ENCODE results near the gene SBNO1.
"Not testable (repeated sequence)": the region's sequence is repeated elsewhere in the genome, so short reads cannot be mapped to it uniquely, and the experiment has no call there.

The SBNO1 gene

GRCh38 chr12:123364532-123365024 lies at the start of gene SBNO1:
TSS of gene SBNO1 (minus strand) at chr12:123364847. CDS start at chr12:123350441, 14,406 bp downstream.
- peak; percentile 82 for DNase-seq (ENCODE audit: low spot score)

DNA sequence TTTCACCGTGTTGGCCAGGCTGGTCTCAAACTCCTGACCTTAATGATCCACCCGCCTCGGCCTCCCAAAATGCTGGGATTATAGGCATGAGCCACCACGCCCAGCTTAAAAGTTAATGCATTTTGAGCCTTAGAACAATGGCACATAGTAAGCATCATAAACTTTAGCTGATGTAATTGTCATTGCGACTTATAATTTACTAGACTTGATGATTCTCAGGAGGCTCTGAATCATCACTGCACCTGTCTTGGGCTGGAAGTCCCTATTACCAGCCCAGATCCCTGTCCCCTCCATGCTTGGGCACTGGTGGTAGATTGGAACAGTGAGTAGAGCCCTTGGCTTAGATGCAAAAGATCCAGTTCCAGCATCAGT lies 45.4 kb upstream of the SBNO1 start:
- no peak for DNase-seq (ENCODE audit: low spot score)

- DNase-seq (ENCODE audit: low spot score): not testable (repeated sequence)
Measured at GRCh38 chr12:123409284-123410040, 44.8 kb upstream of the SBNO1 start.

- not testable (repeated sequence) for DNase-seq (ENCODE audit: low spot score)
Measured at GRCh38 chr12:123408619-123409018, 44.0 kb upstream of the SBNO1 start.

GRCh38 chr12:123407934-123408333 lies 43.3 kb upstream of the SBNO1 start:
- DNase-seq (ENCODE audit: low spot score): not testable (repeated sequence)

DNA sequence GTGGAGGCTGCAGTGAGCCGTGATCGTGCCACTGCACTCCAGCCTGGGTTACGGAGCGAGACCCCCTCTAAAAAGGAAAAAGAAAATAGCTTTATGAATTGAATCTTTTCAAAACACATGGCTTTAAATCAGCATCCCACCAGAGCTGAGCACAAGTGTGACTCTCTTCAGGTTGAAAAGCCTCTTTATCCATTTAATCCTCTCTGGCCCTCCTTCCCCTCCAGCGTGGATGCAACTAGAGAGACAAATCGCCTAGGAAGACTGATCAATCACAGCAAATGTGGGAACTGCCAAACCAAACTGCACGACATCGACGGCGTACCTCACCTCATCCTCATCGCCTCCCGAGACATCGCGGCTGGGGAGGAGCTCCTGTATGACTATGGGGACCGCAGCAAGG lies 42.6 kb upstream of the SBNO1 start:
- not testable (repeated sequence) for DNase-seq (ENCODE audit: low spot score)

- DNase-seq (ENCODE audit: low spot score): no peak
Measured at GRCh38 chr12:123404581-123404980, 39.9 kb upstream of the SBNO1 start.

DNA sequence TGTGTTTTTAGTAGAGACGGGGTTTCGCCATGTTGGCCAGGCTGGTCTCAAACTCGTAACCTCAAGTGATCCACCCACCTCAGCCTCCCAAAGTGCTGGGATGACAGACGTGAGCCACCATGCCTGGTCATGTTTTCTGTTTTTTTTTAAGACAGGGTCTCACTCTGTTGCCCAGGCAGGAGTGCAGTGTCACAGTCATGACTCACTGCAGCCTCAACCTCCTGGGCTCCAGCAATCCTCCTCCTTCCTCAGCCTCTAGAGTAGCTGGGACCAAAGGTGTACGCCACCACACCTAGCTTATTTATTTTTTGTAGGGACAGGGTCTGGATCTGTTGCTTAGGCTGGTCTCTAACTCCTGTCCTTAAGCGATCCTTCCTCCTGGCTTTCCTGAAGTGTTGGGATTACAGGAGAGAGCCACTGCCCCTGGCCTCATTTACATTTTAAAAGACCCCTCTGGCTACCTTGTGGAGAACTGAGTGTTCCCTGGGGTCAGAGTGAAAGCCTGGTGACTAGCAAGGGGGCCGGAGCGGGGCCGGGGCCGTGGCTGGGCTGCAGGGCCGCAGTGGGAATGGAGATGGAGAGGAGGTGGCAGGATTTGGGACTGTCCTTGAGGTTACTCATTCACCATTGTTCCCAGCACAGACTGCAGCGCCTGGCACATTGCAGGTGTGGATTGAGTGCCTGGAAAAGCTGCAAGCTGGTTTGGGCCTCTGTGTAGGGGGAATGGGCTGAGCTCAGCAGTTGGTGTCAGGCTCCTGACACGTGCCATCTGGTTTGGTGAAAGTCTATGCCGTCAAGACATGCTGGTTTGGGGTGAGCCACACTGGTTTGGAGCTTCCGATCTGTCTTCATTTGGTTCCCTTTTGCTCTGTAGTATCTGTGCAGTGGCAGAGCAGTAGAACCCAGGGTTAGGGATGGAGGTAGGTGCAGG lies 37.4 kb upstream of the SBNO1 start:
- no peak for DNase-seq (ENCODE audit: low spot score)

- no peak for DNase-seq (ENCODE audit: low spot score)
Measured at GRCh38 chr12:123399255-123399617, 34.6 kb upstream of the SBNO1 start.

- no peak for DNase-seq (ENCODE audit: low spot score)
Measured at GRCh38 chr12:123398550-123399254, 34.1 kb upstream of the SBNO1 start.

- DNase-seq (ENCODE audit: low spot score): no peak
Measured at GRCh38 chr12:123398177-123398549, 33.5 kb upstream of the SBNO1 start.

- DNase-seq (ENCODE audit: low spot score): no peak
Measured at GRCh38 chr12:123397400-123397799, 32.8 kb upstream of the SBNO1 start.

- DNase-seq (ENCODE audit: low spot score): no peak
Measured at GRCh38 chr12:123396954-123397353, 32.3 kb upstream of the SBNO1 start.

DNA sequence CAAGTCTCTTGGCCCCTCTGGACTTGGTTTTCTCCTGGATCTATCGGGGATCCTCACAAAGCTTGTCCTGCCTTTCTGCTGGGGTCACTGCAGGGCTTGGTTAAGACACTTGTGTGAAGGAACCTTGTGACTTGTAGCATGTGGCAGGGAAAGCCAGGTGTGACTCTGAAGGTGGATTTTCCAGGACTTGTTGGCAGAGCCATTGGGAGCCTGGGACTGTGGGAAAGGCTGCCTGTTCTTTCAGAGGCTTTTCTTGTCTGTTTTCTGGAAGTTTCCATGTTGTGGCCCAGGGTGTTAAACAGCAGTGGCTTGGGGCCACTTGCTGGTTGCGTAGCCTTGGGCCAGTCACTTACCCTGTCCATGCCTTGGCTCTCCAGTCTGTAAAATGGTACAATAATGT lies 31.9 kb upstream of the SBNO1 start:
- no peak for DNase-seq (ENCODE audit: low spot score)

GRCh38 chr12:123395236-123395635 lies 30.6 kb upstream of the SBNO1 start:
- no peak for DNase-seq (ENCODE audit: low spot score)

DNA sequence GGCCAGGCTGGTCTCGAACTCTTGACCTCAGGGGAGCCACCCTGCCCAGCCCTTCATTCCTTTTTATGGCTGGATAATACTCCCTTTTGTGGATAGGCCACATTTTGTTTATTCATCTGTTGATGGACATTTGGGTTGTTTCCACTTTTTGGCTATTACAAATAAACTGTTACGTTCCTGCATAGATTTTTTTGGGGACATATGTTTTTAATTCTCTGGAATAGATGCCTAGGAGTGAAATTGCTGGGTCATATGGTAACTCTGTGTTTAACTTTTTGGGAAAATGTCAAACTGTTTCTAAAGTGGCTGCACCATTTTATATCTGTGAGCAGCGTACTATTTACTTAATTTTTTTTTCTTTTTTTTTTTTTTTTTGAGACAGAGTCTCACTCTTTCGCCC lies 29.1 kb upstream of the SBNO1 start:
- DNase-seq (ENCODE audit: low spot score): no peak

DNA sequence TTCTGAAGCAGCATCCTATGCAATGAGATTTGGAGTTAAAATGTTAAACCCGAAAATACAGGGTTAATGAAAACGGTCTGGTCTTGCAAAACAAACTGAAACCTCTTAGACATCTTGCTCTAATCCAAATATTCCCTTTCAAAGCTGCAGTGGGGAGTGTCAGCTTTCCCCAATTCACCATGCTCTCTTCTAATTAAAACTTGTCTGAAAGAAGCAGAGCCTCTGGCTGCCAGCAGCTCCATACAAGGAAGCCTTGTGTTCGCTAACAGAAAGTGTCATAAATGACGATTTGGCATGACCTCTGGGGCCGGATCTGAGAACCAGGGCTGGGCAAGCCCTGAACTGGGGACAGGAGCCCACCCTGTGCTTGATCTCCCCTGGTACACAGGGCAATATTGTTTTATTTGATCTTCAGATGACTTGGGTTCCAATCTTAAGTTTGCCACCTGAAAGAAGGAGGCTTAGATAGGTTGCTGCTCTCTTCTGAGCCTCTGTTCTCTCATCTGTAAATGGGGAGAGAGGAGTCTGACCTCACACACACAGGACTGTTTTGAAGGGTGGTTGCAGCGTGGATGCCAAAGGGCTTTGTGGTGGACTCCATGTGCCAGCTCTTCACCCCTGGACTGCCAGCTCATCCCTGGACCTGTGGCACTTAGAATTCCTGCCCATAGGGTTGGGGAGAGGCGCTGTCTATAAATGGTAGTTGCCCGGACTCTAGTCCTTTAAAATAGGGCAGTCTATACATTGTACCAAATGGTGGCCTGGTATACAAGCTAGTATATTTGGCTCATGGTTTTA lies 27.1 kb upstream of the SBNO1 start:
- no peak for DNase-seq (ENCODE audit: low spot score)

DNA sequence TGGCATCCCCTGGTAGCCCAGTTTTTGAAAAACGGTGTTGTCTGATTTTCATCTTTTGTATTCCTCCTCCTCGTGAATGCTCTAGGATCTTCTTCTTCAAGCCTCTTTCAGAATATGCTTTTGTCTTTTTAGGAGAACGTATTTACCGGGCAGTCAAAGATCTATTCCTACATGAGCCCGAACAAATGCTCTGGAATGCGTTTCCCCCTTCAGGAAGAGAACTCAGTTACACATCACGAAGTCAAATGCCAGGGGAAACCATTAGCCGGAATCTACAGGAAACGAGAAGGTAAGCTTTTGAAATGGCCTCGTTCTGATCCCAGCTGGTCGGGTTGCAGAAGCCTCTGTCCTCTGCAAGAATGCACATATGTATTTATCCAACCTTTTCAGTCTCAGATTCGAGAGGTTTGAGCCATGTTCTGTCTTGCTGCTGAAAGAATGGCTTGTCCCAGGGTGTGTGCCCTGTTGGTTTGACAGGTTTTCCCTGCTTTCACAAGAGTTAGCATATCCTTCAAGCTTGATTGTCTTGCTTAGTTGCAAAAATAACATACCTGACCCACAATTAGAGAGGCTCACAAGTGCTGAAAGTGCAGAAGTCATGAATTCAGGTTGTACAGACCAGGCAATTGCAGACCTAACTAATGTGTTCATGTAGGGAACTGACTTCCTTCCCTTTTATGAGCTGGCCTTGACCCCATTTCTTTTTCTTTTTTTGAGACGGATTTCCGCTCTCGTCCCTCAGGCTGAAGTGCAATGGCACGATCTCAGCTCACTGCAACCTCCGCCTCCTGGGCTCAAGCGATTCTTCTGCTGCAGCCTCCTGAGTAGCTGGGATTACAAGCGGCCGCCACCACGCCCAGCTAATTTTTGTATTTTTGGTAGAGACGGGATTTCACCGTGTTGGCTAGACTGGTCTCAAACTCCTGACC lies 26.1 kb upstream of the SBNO1 start:
- no peak for DNase-seq (ENCODE audit: low spot score)

DNA sequence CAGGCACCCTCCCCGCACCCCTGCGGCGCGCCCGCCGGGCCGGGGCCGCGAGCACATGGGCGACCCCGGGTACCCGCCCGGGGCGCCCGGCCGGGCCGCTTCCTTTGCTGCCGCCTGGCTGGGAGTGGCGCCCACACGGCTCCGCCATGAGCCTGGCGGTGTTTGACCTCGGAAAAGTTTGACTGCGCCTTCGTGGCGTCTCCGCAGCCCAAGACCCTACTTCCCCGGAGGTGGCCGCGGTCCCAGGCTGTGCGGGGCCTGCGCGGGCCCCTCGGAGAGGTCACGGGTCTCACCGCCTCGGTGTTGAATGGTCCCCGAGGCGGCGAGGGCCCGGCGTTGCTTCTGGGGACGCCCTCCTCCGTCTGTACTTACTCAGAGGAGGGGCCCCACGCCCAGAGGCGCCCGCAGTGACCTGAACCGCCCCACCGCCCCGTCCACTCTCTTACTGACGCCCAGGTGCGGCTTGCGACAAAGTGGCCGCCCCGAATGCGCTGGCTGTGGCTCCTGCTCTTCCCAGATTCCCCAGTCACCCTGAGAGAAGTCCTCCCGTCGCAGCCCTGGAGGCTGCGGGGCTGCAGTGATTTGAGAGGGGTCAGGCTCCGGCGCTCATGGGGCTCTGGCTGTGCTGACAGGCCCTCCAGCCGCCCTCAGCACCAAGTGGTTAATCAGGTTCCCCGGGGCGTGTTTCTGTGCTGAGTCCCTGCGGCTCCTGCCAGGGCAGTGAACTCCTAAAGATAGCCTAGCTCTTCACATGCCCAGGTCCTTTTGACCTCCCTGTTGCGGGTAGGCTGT lies 25.1 kb upstream of the SBNO1 start:
- DNase-seq (ENCODE audit: low spot score): peak; percentile 46
